GM12878 (cell line): ENCODE measurements around the gene NPTN. TPM values are rescaled to one million over a fixed set of nuclear protein-coding genes. Genes with fewer than 3 reads are reported as not detected.

Experiments
- ATAC-seq: fragments of 200-7000 bp; cut with Tn5 transposase; 3 replicates; pipeline ENCODE4 v1.9.1; 2020; ENCODE audit warnings: mild to moderate bottlenecking, moderate library complexity
- BruUV-seq: library from RNA; stranded (reverse); fragments of 400-500 nt; replicated peaks from 2 replicates; lab custom pipeline; 2021; lab: Mats Ljungman, UMichigan
- CTCF ChIA-PET: fragments of 300-600 bp; sonication (Branson Sonifier 250); formaldehyde crosslinking; extraction: SDS; loops from one replicate; lab custom pipeline; 2021; ENCODE audit warnings: inconsistent platforms; lab: Yijun Ruan, JAX
- POLR2A ChIA-PET: fragments of 350-600 bp; formaldehyde crosslinking; extraction: SDS; loops from one replicate; lab custom pipeline; 2021; ENCODE audit warnings: inconsistent platforms; lab: Charles Lee
- RAD21 ChIA-PET: fragments of 300-600 bp; sonication (Branson Sonifier 250); formaldehyde crosslinking; loops from one replicate; lab custom pipeline; 2023; ENCODE audit warnings: antibody characterized with exemption; ENCODE audit not compliant: unreplicated experiment; lab: Charles Lee
- SMC1A ChIA-PET: fragments of 300-600 bp; sonication (Branson Sonifier 250); formaldehyde crosslinking; loops from one replicate; lab custom pipeline; 2023; ENCODE audit not compliant: unreplicated experiment, uncharacterized antibody; lab: Charles Lee
- DNase-seq: peaks from one replicate; pipeline ENCODE4 v3.0.0-alpha.2; 2011; ENCODE audit warnings: low read depth, low spot score
- FAIRE-seq: peaks from 3 replicates; lab custom pipeline; 2011; peaks lifted over from hg19 to GRCh38; lab: Jason Lieb, UNC
- H2AFZ ChIP-seq: 2 replicates; pipeline ENCODE4 v1.6.0; 2011; ENCODE audit warnings: low read depth, low read length, control low read depth; ENCODE audit not compliant: control insufficient read depth
- H3K27ac ChIP-seq: 2 replicates; pipeline ENCODE4 v1.5.1; 2011; ENCODE audit warnings: control low read depth; ENCODE audit not compliant: control insufficient read depth, insufficient read depth
- H3K27me3 ChIP-seq, 2 experiments: replicated peaks in 1 of 2; 2 replicates each; pipeline versions ENCODE4 v1.6.0 to v1.6.1; 2011; ENCODE audit warnings: low read length in 1 of 2; ENCODE audit not compliant: control insufficient read depth in 2 of 2, insufficient read depth in 2 of 2
- H3K36me3 ChIP-seq, 2 experiments: 2 replicates each; pipeline ENCODE4 v1.5.1; 2011; ENCODE audit warnings: low read length in 1 of 2; ENCODE audit not compliant: control insufficient read depth in 2 of 2, insufficient read depth in 2 of 2
- H3K4me1 ChIP-seq: 2 replicates; pipeline ENCODE4 v1.6.1; 2011; ENCODE audit warnings: mild to moderate bottlenecking, low read length, moderate library complexity, mixed read lengths; ENCODE audit not compliant: control insufficient read depth, insufficient read depth
- H3K4me2 ChIP-seq: 2 replicates; pipeline ENCODE4 v1.6.0; 2011; ENCODE audit warnings: control low read depth; ENCODE audit not compliant: control insufficient read depth, insufficient read depth
- H3K4me3 ChIP-seq: fragments of 200-600 bp; sonication (generic); 2 replicates; pipeline ENCODE4 v1.5.1; 2016
- H3K79me2 ChIP-seq: 2 replicates; pipeline ENCODE4 v1.6.0; 2011; ENCODE audit warnings: low read length; ENCODE audit not compliant: control insufficient read depth, insufficient read depth
- H3K9ac ChIP-seq: 2 replicates; pipeline ENCODE4 v1.8.0; 2011; ENCODE audit warnings: low read length, control low read depth, mixed read lengths; ENCODE audit not compliant: control insufficient read depth, insufficient read depth
- H3K9me3 ChIP-seq: replicated peaks from 3 replicates; pipeline ENCODE4 v1.5.1; 2011; ENCODE audit warnings: mild to moderate bottlenecking, low read length; ENCODE audit not compliant: control insufficient read depth, insufficient read depth
- H4K20me1 ChIP-seq: 2 replicates; pipeline ENCODE4 v1.6.0; 2011; ENCODE audit not compliant: control insufficient read depth, insufficient read depth
- CHD1 ChIP-seq: IDR thresholded peaks from 2 replicates; pipeline ENCODE4 v1.6.1; 2012; ENCODE audit warnings: low read depth, low read length, improper control_type of control experiment
- ESRRA ChIP-seq: IDR thresholded peaks from 2 replicates; pipeline ENCODE4 v1.6.1; 2012; ENCODE audit warnings: mild to moderate bottlenecking, low read length, improper control_type of control experiment
- ETV6 ChIP-seq, 2 experiments: fragments of 450-650 bp in 1 of 2; IDR thresholded peaks in 1 of 2; conservative IDR thresholded peaks in 1 of 2; 2 replicates each; pipeline ENCODE4 v1.6.1; 2014; ENCODE audit warnings: antibody characterized with exemption in 1 of 2, borderline replicate concordance in 1 of 2, low read depth in 1 of 2, mild to moderate bottlenecking in 1 of 2, moderate library complexity in 1 of 2
- JUND ChIP-seq: IDR thresholded peaks from 2 replicates; pipeline ENCODE4 v1.6.1; 2012; ENCODE audit warnings: low read depth, mild to moderate bottlenecking, low read length, improper control_type of control experiment, moderate library complexity
- POLR2AphosphoS2 ChIP-seq: IDR thresholded peaks from 2 replicates; pipeline ENCODE4 v1.6.1; 2011; ENCODE audit warnings: low read depth, mild to moderate bottlenecking, low read length, improper control_type of control experiment, moderate library complexity
- RELA ChIP-seq: fragments of 450-650 bp; IDR thresholded peaks from 2 replicates; pipeline ENCODE4 v1.8.0; 2014; ENCODE audit warnings: borderline replicate concordance; ENCODE audit not compliant: partially characterized antibody
- SUPT20H ChIP-seq: IDR thresholded peaks from 2 replicates; pipeline ENCODE4 v1.6.1; 2011; ENCODE audit warnings: low read depth, mild to moderate bottlenecking, low read length, moderate library complexity, borderline replicate concordance; ENCODE audit not compliant: control insufficient read depth
- WGBS: methylation state at CpG from one replicate; pipeline ENCODE4 v1.1.6; 2016; ENCODE audit warnings: low lambda C conversion rate; ENCODE audit not compliant: insufficient replicate concordance, insufficient coverage; ENCODE audit errors: missing lambda C conversion rate; 5-methylcytosine and 5-hydroxymethylcytosine counted together
- in situ Hi-C: fragments of 300-500 bp; cut with MboI; formaldehyde crosslinking; loops from 9 replicates; pipeline ENCODE4 v1.14.3; 2018; ENCODE audit warnings: mixed read lengths
- intact Hi-C: fragments of 100-400 bp; cut with micrococcal nuclease; formaldehyde crosslinking; loops from one replicate; pipeline ENCODE4 v1.14.2; 2022; ENCODE audit not compliant: unreplicated experiment
- polyA plus RNA-seq, 11 experiments: library from polyadenylated mRNA; depleted of rRNA in 4 of 11; unstranded in 6 of 11; stranded (reverse) in 5 of 11; fragments of >200 nt; fragmentation: Nextera tagmentation in 4 of 11; fragmentation: Illumina TruSeq in 1 of 11; extraction: Ambion mirVana in 4 of 11; extraction: Trizol in 1 of 11; gene quantifications; 1 replicate in 1 of 11; 2 replicates in 10 of 11; pipeline versions ENCODE4 v1.2.1 to v1.2.3, GENCODE V29; 2011 to 2016; ENCODE audit warnings: inconsistent platforms in 2 of 11, missing spikeins in 2 of 11, low read depth in 1 of 11
- total RNA-seq, 4 experiments: library from RNA; depleted of rRNA in 3 of 4; stranded (reverse); fragments of >200 nt in 3 of 4; fragmentation: Illumina TruSeq in 1 of 4; extraction: Trizol in 1 of 4; gene quantifications; 2 replicates each; pipeline versions ENCODE4 v1.2.1 to v1.2.3, GENCODE V29; 2013 to 2021
- TF ChIP-seq, protein P1 (sequence below): IDR thresholded peaks from 2 replicates; pipeline ENCODE4 v1.6.1; 2012; ENCODE audit warnings: improper control_type of control experiment, low read depth, low read length; ENCODE audit not compliant: insufficient replicate concordance
- TF ChIP-seq, protein P2 (sequence below): IDR thresholded peaks from 2 replicates; pipeline ENCODE4 v1.6.1; 2011; ENCODE audit warnings: low read depth, mild to moderate bottlenecking, low read length, moderate library complexity, borderline replicate concordance; ENCODE audit errors: extremely low read depth
- TF ChIP-seq, protein P3 (sequence below): fragments of 450-650 bp; conservative IDR thresholded peaks from 2 replicates; pipeline ENCODE4 v1.6.1; 2017; ENCODE audit warnings: mild to moderate bottlenecking, moderate library complexity

Gene NPTN
- total and polyA plus RNA-seq, 10 of the 15 experiments (the other 5 are each of a cell fraction or from before 2014, with no cell fraction given), result 17.8 to 79.1 (median 41.7) TPM

DNA sequence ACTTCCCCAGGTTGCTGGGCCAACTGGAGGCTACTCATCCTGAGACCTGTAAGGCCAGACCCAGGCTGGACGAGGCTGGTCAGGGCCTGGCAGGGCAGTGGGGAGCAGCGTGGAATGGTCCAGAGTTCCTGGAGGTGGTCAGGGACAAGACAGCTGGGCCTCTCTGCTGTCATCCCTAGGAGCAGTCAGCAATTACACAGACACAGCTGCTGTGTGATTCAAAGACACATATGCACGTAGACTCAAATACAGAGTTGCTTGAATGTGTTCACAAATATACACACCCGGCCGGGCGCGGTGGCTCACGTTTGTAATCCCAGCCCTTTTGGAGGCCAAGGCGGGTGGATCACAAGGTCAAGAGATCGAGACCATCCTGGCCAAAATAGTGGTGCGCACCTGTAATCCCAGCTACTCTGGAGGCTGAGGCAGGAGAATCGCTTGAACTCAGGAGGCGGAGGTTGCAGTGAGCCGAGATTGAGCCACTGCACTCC is 49.5 kb upstream of the NPTN start (continued):
- TF ChIP-seq, protein P1, sequence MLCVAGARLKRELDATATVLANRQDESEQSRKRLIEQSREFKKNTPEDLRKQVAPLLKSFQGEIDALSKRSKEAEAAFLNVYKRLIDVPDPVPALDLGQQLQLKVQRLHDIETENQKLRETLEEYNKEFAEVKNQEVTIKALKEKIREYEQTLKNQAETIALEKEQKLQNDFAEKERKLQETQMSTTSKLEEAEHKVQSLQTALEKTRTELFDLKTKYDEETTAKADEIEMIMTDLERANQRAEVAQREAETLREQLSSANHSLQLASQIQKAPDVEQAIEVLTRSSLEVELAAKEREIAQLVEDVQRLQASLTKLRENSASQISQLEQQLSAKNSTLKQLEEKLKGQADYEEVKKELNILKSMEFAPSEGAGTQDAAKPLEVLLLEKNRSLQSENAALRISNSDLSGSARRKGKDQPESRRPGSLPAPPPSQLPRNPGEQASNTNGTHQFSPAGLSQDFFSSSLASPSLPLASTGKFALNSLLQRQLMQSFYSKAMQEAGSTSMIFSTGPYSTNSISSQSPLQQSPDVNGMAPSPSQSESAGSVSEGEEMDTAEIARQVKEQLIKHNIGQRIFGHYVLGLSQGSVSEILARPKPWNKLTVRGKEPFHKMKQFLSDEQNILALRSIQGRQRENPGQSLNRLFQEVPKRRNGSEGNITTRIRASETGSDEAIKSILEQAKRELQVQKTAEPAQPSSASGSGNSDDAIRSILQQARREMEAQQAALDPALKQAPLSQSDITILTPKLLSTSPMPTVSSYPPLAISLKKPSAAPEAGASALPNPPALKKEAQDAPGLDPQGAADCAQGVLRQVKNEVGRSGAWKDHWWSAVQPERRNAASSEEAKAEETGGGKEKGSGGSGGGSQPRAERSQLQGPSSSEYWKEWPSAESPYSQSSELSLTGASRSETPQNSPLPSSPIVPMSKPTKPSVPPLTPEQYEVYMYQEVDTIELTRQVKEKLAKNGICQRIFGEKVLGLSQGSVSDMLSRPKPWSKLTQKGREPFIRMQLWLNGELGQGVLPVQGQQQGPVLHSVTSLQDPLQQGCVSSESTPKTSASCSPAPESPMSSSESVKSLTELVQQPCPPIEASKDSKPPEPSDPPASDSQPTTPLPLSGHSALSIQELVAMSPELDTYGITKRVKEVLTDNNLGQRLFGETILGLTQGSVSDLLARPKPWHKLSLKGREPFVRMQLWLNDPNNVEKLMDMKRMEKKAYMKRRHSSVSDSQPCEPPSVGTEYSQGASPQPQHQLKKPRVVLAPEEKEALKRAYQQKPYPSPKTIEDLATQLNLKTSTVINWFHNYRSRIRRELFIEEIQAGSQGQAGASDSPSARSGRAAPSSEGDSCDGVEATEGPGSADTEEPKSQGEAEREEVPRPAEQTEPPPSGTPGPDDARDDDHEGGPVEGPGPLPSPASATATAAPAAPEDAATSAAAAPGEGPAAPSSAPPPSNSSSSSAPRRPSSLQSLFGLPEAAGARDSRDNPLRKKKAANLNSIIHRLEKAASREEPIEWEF, result no peak

DNA sequence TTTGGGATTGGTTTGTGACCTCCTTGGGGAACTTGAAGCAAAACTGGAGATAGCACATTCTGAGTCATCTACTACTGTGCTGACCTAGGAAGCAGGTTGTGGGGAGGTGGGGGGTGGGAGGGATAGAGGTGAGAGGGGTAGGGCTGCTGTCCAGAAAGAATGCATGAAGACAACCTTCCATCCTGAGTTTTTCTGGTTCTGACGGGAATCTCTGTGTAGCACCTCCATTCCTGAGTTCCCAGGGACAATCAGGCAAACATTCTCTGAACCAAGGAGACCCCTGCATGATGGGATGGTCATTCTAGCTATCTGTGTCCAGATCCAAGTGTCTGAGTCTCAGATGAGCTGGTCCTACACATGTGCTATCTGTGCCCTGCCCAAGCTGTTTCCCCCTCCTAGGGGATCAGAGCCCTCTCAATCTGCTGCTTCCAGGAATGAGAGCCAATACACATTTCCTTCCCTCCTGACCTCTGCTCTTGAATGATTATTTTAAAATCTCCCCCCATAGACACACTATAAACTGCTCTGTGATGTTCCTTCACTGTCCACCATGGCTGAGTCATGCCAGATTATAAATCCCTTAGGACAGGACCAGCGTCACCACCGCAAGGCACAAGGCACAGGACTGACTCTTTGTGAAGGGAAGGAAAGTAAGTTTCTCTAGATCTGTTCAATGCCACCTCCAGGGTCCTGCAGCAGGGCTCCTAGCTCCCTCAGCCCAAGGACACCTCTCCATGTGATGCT is 48.8 kb upstream of the NPTN start:
- Histone ChIP-seq H3K27ac (no peak overlapping the region), H2AFZ (no peak overlapping the region), H3K9ac (no peak overlapping the region), H3K4me1 (no peaks in the 10 kb centered on the region), H4K20me1 (no peaks in the 10 kb centered on the region), H3K79me2 (no peaks in the 10 kb centered on the region), H3K4me2 (no peak overlapping the region), H3K27me3 (peaks cover 6% of the 10 kb centered on the region in 2 experiments; a peak in 3 of 4 replicates), H3K9me3 (no peaks in the 10 kb centered on the region), H3K4me3 (no peak overlapping the region), H3K36me3 (no peaks in the 10 kb centered on the region)
- FAIRE-seq (no peak), ATAC-seq (no peak), DNase-seq (no peak)
- SMC1A ChIA-PET, result no interaction called here
- intact Hi-C loops, result no loop called here
- WGBS, result 47% methylated on average over 3 of the region's 3 CpGs
- RAD21 ChIA-PET, result no interaction called here
- POLR2A ChIA-PET, result no interaction called here
- in situ Hi-C loops, result no loop called here
- CTCF ChIA-PET, result interaction anchor here (0.6 to 4.0 kb wide), 2 partner anchors 17 to 444 kb away, joined by 3 to 17 read pairs; no protein-coding TSS in a partner anchor
- no TSS peak for BruUV-seq
- no peak for TF ChIP-seq JUND
- TF ChIP-seq, protein P2, sequence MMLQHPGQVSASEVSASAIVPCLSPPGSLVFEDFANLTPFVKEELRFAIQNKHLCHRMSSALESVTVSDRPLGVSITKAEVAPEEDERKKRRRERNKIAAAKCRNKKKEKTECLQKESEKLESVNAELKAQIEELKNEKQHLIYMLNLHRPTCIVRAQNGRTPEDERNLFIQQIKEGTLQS, result no peak
- no peak for TF ChIP-seq POLR2AphosphoS2
- no peak for TF ChIP-seq ESRRA
- no peak for TF ChIP-seq SUPT20H
- TF ChIP-seq, protein P3, sequence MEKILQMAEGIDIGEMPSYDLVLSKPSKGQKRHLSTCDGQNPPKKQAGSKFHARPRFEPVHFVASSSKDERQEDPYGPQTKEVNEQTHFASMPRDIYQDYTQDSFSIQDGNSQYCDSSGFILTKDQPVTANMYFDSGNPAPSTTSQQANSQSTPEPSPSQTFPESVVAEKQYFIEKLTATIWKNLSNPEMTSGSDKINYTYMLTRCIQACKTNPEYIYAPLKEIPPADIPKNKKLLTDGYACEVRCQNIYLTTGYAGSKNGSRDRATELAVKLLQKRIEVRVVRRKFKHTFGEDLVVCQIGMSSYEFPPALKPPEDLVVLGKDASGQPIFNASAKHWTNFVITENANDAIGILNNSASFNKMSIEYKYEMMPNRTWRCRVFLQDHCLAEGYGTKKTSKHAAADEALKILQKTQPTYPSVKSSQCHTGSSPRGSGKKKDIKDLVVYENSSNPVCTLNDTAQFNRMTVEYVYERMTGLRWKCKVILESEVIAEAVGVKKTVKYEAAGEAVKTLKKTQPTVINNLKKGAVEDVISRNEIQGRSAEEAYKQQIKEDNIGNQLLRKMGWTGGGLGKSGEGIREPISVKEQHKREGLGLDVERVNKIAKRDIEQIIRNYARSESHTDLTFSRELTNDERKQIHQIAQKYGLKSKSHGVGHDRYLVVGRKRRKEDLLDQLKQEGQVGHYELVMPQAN, result no peak
- no peak for TF ChIP-seq ETV6 (conservative IDR thresholded peaks at IDR 0.05 in 1 of 2, IDR thresholded peaks at IDR 0.05 in 1 of 2; ENCODE audit: borderline replicate concordance in 1 of 2, low read depth in 1 of 2)
- TF ChIP-seq RELA, result no peak
- no peak for TF ChIP-seq CHD1
